Loucy (cell line): Measurements from ENCODE around the gene MRPS27.

ENCODE experiments used
- H2AFZ ChIP-seq: fragments of 200-600 bp; sonication (generic); 2 replicates; pipeline ENCODE4 v1.6.0; 2016; ENCODE audit warnings: antibody characterized with exemption, mild to moderate bottlenecking, low read length, moderate library complexity
- H3F3A ChIP-seq: fragments of 200-600 bp; 2 replicates; pipeline ENCODE4 v1.6.0; 2016; ENCODE audit warnings: antibody characterized with exemption, low read depth, mild to moderate bottlenecking
- H3K27me3 ChIP-seq: fragments of 200-600 bp; sonication (generic); 2 replicates; pipeline ENCODE4 v1.6.1; 2014; ENCODE audit warnings: low read length, mild to moderate bottlenecking; ENCODE audit not compliant: insufficient read depth, poor library complexity, severe bottlenecking
- H3K36me3 ChIP-seq: fragments of 200-600 bp; sonication (generic); 2 replicates; pipeline ENCODE4 v1.6.1; 2016; ENCODE audit warnings: low read length; ENCODE audit not compliant: insufficient read depth
- H3K4me1 ChIP-seq: fragments of 200-600 bp; sonication (generic); 2 replicates; pipeline ENCODE4 v1.5.1; 2014; ENCODE audit warnings: low read length, mild to moderate bottlenecking; ENCODE audit not compliant: insufficient read depth, poor library complexity, severe bottlenecking
- H3K4me2 ChIP-seq: fragments of 200-600 bp; sonication (generic); 2 replicates; pipeline ENCODE4 v1.6.0; 2014; ENCODE audit warnings: antibody characterized with exemption, low read length, low read depth, mild to moderate bottlenecking; ENCODE audit not compliant: poor library complexity, severe bottlenecking
- H3K4me3 ChIP-seq: fragments of 200-600 bp; sonication (generic); 2 replicates; pipeline ENCODE4 v1.5.1; 2014; ENCODE audit warnings: low read length, mild to moderate bottlenecking, mixed read lengths; ENCODE audit not compliant: poor library complexity, severe bottlenecking
- H3K79me2 ChIP-seq: fragments of 200-600 bp; sonication (generic); 2 replicates; pipeline ENCODE4 v1.6.1; 2014; ENCODE audit warnings: low read length; ENCODE audit not compliant: insufficient read depth
- H3K9ac ChIP-seq: fragments of 200-600 bp; sonication (generic); 2 replicates; pipeline ENCODE4 v1.6.0; 2014; ENCODE audit warnings: mild to moderate bottlenecking, low read depth, low read length, moderate library complexity; ENCODE audit not compliant: poor library complexity, severe bottlenecking
- H3K9me2 ChIP-seq: fragments of 200-600 bp; sonication (generic); replicated peaks from 2 replicates; pipeline ENCODE4 v1.6.1; 2016; ENCODE audit warnings: low read depth, low read length, mixed read lengths
- H3K9me3 ChIP-seq: fragments of 200-600 bp; sonication (generic); 2 replicates; pipeline ENCODE4 v1.6.1; 2014; ENCODE audit warnings: mild to moderate bottlenecking, antibody characterized with exemption, low read length, low read depth; ENCODE audit not compliant: insufficient read depth
- H4K20me1 ChIP-seq: fragments of 200-600 bp; sonication (generic); 2 replicates; pipeline ENCODE4 v1.6.0; 2014; ENCODE audit warnings: antibody characterized with exemption, low read length, mild to moderate bottlenecking; ENCODE audit not compliant: insufficient read depth, poor library complexity, severe bottlenecking
- CTCF ChIP-seq: fragments of 200-600 bp; sonication (generic); conservative IDR thresholded peaks from 2 replicates; pipeline ENCODE4 v1.5.1; 2014; ENCODE audit warnings: mild to moderate bottlenecking, antibody characterized with exemption, low read length
- EZH2phosphoT487 ChIP-seq: fragments of 200-600 bp; IDR thresholded peaks from 2 replicates; pipeline ENCODE4 v1.6.1; 2018; ENCODE audit warnings: antibody characterized with exemption, mild to moderate bottlenecking, moderate library complexity, borderline replicate concordance

Gene MRPS27

GRCh38 chr5:72293495-72294055, 26.5 kb downstream of the MRPS27 start:
- no peaks in the 10 kb centered on the region for H3K9me2 ChIP-seq
- no peaks in the 10 kb centered on the region for H4K20me1 ChIP-seq
- no peak overlapping the region for H2AFZ ChIP-seq
- H3K4me3 ChIP-seq: no peak overlapping the region
- peaks cover 39% of the 10 kb centered on the region; the same call in 1 of the 2 replicates for H3K79me2 ChIP-seq
- H3K9ac ChIP-seq: no peak overlapping the region
- H3K27me3 ChIP-seq: no peaks in the 10 kb centered on the region
- H3K4me2 ChIP-seq: no peak overlapping the region
- H3K9me3 ChIP-seq: no peaks in the 10 kb centered on the region
- peaks cover 71% of the 10 kb centered on the region for H3K4me1 ChIP-seq
- H3F3A ChIP-seq: peaks cover 14% of the 10 kb centered on the region; the same call in 1 of the 2 replicates
- no peak for TF ChIP-seq CTCF
- TF ChIP-seq EZH2phosphoT487: no peak
- peaks cover 49% of the 10 kb centered on the region for H3K36me3 ChIP-seq

DNA sequence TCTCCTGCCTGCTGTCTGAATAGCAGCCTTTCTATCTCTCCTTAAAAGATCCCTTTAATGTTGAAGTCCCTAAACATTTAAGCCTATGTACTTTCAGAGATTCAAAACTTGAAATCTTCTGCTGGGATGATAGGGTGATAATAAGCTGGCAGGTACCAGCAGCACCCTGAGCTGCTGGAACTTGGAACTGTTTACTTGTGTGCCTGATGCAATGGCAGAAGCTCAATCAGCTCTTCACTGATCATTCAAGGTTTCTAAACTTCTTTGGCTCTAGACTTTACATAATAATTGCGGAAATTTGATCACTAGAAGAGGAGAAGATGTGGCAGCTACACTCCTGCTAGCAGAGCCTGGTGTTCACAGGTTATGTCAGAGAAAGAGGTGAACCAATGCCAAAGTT, 27.6 kb downstream of the MRPS27 start:
- Histone ChIP-seq H3K9me3 (no peaks in the 10 kb centered on the region), H3K4me2 (no peak overlapping the region), H3F3A (peaks cover 10% of the 10 kb centered on the region; the same call in 1 of the 2 replicates), H3K9me2 (no peaks in the 10 kb centered on the region), H3K4me1 (peaks cover 64% of the 10 kb centered on the region), H3K79me2 (peaks cover 41% of the 10 kb centered on the region; the same call in 1 of the 2 replicates), H3K36me3 (peaks cover 59% of the 10 kb centered on the region), H3K27me3 (no peaks in the 10 kb centered on the region), H2AFZ (no peak overlapping the region), H3K9ac (no peak overlapping the region), H4K20me1 (no peaks in the 10 kb centered on the region), H3K4me3 (no peak overlapping the region)
- no peak for TF ChIP-seq EZH2phosphoT487
- TF ChIP-seq CTCF: no peak

DNA sequence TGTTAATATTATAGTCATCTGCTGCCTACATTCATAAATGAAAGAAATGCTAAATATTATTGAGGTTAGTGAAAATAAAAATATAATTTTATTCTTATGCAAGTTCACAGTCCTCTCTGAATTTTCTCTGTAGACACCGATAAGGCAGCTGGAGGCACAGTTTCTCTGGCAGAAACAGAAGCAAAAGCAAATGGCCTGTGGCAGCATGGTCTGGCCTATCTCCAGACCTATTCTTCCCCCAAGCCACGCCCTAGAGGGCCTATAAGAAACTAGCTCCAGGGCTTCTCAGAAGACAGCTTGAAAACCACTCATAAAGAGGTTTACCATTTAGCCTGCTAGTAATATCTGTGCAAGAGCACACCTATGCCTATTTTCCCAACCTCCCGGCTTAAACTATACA, 28.4 kb downstream of the MRPS27 start:
- H3K9me3 ChIP-seq: no peaks in the 10 kb centered on the region
- no peak overlapping the region for H2AFZ ChIP-seq
- H3K9me2 ChIP-seq: no peaks in the 10 kb centered on the region
- H3K27me3 ChIP-seq: no peaks in the 10 kb centered on the region
- H3F3A ChIP-seq: peaks cover 10% of the 10 kb centered on the region; the same call in 1 of the 2 replicates
- H3K4me2 ChIP-seq: peak overlapping the region; percentile 60
- H4K20me1 ChIP-seq: no peaks in the 10 kb centered on the region
- peaks cover 56% of the 10 kb centered on the region for H3K4me1 ChIP-seq
- peaks cover 33% of the 10 kb centered on the region; the same call in 1 of the 2 replicates for H3K79me2 ChIP-seq
- peaks cover 53% of the 10 kb centered on the region for H3K36me3 ChIP-seq
- no peak overlapping the region for H3K4me3 ChIP-seq
- peak overlapping the region; percentile 30 for H3K9ac ChIP-seq
- TF ChIP-seq EZH2phosphoT487 (no peak), CTCF (no peak)
